ENCODE measurements around the gene OLFM1. TPM values are rescaled to one million over a fixed set of nuclear protein-coding genes. Genes with fewer than 3 reads are reported as not detected.

The OLFM1 gene
- total RNA-seq, 1 donor from 2014 or later: 0.96 TPM

DNA sequence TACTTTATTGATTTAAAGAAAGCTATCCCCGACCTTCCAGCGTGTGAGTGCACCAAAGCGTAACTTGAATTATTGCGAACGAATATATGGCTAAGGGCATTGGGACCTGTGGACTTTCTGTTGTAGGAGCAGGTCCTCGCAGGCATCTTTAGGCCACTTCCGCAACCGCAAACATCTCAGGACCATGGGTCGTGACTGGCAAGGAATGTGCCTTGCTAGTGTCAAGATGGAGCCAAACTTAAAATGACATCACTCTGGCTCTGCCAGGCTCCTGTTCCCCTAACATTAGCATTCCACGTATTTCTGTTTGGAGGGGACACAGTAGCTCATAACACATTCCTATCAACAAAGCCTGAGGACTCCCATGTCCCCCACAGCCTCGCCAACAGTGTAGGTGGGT is 44.1 kb upstream of the OLFM1 start:
- no peaks in the 10 kb centered on the region for H3K27me3 ChIP-seq (ENCODE audit: control insufficient read depth, insufficient read depth, low read length)
- no peak for DNase-seq (ENCODE audit: low read depth)
- no peak overlapping the region for H3K4me3 ChIP-seq (ENCODE audit: low read depth, low read length)
- TF ChIP-seq, protein P1, sequence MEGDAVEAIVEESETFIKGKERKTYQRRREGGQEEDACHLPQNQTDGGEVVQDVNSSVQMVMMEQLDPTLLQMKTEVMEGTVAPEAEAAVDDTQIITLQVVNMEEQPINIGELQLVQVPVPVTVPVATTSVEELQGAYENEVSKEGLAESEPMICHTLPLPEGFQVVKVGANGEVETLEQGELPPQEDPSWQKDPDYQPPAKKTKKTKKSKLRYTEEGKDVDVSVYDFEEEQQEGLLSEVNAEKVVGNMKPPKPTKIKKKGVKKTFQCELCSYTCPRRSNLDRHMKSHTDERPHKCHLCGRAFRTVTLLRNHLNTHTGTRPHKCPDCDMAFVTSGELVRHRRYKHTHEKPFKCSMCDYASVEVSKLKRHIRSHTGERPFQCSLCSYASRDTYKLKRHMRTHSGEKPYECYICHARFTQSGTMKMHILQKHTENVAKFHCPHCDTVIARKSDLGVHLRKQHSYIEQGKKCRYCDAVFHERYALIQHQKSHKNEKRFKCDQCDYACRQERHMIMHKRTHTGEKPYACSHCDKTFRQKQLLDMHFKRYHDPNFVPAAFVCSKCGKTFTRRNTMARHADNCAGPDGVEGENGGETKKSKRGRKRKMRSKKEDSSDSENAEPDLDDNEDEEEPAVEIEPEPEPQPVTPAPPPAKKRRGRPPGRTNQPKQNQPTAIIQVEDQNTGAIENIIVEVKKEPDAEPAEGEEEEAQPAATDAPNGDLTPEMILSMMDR (IDR thresholded peaks at IDR 0.05; ENCODE audit: insufficient read depth, low read length, poor library complexity, severe bottlenecking): no peak
- H3K36me3 ChIP-seq (ENCODE audit: control insufficient read depth, insufficient read depth, low read length): no peaks in the 10 kb centered on the region

DNA sequence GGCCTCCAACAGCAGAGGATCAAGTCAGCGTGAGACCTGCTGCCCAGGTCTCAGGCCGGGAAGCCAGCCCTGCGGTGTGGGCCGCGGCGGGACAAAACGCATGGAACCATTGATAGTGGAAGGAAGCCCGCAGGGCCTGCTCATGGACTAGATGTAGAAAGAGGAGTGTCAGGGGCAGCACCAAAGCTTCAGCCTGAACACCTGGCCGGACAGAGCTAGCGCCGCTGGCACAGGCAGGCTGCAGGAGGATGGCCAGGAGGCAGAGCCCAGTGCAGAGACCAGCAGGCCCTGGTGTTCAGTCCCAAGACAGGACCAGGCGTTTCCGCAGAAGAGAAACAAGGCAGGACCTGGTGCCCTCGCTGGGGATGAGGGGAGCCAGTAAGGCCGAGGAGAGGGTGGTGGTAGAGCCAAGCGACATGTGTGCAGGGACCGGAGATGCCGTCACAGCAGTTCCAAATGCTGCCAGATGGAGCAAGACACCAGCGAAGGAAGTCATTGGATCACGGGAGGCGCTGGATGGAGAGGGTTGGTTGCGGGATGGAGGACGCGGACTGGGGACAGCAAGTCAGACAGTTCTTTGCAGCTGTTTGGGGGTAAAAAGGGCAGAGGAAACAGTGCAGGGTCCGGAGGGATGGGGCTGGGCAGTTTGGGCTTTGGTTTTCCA is 42.1 kb upstream of the OLFM1 start:
- no peak for DNase-seq (ENCODE audit: low read depth)
- H3K27me3 ChIP-seq (ENCODE audit: control insufficient read depth, insufficient read depth, low read length): no peaks in the 10 kb centered on the region
- TF ChIP-seq, protein P1 (IDR thresholded peaks at IDR 0.05; ENCODE audit: insufficient read depth, low read length, poor library complexity, severe bottlenecking): no peak
- H3K4me3 ChIP-seq (ENCODE audit: low read depth, low read length): no peak overlapping the region
- no peaks in the 10 kb centered on the region for H3K36me3 ChIP-seq (ENCODE audit: control insufficient read depth, insufficient read depth, low read length)

DNA sequence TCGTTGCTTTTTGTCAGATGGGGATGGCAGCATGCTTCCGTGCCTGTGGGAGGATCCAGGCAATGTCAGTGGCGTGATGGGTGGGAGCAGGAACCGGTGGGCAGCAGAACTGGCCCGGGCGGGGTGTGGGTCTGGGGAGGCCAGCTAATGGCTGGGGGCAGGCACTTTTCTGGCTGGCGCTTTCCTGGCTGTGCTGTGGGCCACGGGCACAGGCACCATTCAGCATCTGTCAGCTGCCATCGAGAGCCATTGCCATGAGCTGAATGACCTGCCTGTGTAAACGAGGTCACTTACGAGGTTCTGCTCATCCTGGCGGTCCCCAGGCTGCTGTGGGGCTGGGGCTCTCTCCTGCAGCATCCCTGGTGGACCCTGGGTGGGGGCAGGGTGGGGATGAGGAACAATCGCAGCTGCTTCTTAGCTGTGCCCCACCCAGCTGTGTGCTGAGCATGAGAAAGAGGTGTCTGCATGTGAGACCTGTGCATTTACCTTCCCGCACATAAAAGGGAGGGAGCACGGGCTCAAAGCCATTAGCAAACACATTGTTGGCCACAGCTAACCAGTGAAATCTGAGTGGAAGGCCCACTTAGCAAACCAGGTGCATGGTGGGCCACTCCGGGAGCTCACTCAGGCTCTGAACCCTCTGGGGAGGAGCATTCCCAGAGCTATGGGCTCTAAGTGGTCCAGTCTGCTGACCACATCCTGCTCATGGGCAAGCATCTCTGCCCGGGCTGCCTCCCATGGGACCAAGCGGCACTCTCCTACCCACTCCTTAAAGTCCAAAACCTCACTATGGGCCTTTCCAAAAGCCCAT is 41.3 kb upstream of the OLFM1 start:
- H3K36me3 ChIP-seq (ENCODE audit: control insufficient read depth, insufficient read depth, low read length): no peaks in the 10 kb centered on the region
- H3K4me3 ChIP-seq (ENCODE audit: low read depth, low read length): no peak overlapping the region
- TF ChIP-seq, protein P1 (IDR thresholded peaks at IDR 0.05; ENCODE audit: insufficient read depth, low read length, poor library complexity, severe bottlenecking): no peak
- H3K27me3 ChIP-seq (ENCODE audit: control insufficient read depth, insufficient read depth, low read length): no peaks in the 10 kb centered on the region
- DNase-seq (ENCODE audit: low read depth): no peak

DNA sequence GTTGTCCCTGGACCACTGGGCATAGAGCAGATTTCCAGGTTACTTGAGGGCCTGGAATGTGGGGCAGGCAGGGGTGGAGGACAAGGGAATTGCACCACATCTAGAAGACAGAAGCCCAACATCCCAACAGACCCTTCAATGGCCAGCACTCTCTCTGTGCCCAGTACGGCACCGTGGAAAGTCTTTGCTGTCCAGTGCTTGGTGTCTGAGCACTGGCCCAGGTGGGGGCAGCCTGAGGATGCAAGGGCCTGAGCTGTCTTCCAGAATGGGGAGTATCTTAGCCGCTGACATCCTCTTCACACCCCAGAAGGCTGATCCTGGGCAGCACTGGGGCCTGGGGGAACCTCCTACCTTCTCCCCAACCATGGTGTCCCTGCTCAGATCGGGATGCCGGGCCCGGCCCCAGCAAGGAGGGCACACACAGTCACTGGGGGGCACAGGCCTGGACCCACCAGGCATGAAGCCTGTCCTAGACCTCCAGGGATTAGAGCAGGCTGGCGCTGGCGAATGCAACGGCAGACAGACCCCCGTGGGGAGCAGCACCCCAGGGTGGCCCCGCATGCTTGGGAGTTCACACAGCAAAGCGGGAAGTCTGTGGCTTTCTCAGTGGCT is 40.6 kb upstream of the OLFM1 start:
- TF ChIP-seq, protein P1 (IDR thresholded peaks at IDR 0.05; ENCODE audit: insufficient read depth, low read length, poor library complexity, severe bottlenecking): no peak

DNA sequence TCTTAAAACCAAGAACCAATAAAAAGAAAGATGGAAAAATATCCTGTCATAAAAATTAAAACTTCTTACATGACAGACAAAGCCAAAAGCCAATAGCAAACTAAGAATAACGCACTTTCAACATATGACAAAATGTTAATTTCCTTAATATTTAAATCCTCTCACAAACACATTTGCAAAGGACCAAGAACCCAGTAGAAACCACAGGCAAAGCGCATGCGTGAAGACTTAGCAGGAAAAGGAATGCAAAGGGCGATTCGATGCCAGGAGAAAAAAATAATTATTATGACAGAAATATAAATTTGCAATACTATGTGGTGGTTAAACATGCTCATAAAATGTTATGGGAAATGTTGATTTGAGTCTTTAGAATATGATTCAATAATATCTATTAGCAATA is 39.9 kb upstream of the OLFM1 start:
- TF ChIP-seq, protein P1 (IDR thresholded peaks at IDR 0.05; ENCODE audit: insufficient read depth, low read length, poor library complexity, severe bottlenecking): no peak
- Histone ChIP-seq H3K36me3 (ENCODE audit: control insufficient read depth, insufficient read depth, low read length) (no peaks in the 10 kb centered on the region), H3K4me3 (ENCODE audit: low read depth, low read length) (no peak overlapping the region), H3K27me3 (ENCODE audit: control insufficient read depth, insufficient read depth, low read length) (no peaks in the 10 kb centered on the region)
- DNase-seq (ENCODE audit: low read depth): no peak

More for the DNA sequence above, 40.6 kb upstream of the OLFM1 start:
- DNase-seq (ENCODE audit: low read depth): no peak
- Histone ChIP-seq H3K36me3 (ENCODE audit: control insufficient read depth, insufficient read depth, low read length) (no peaks in the 10 kb centered on the region), H3K27me3 (ENCODE audit: control insufficient read depth, insufficient read depth, low read length) (no peaks in the 10 kb centered on the region), H3K4me3 (ENCODE audit: low read depth, low read length) (no peak overlapping the region)
